Lower lobe of right lung (tissue), 2 donors: ENCODE results near the gene KRTAP12-3. TPM values are rescaled to one million over a fixed set of nuclear protein-coding genes. Genes with fewer than 3 reads are reported as not detected.

Source experiments
- ATAC-seq, 2 donors: fragments of 200-7000 bp; cut with Tn5 transposase; one replicate each; pipeline ENCODE4 v1.9.1; 2020 to 2022; ENCODE audit warnings: mild to moderate bottlenecking in 2 of 2, moderate library complexity in 2 of 2
- DNase-seq: peaks from one replicate; pipeline ENCODE4 v3.0.0-alpha.2; 2020
- H3K27ac ChIP-seq: fragments of 200-600 bp; one replicate; pipeline ENCODE4 v1.8.0; 2022
- H3K27me3 ChIP-seq: fragments of 200-600 bp; one replicate; pipeline ENCODE4 v1.8.0; 2022; ENCODE audit warnings: low read depth
- H3K36me3 ChIP-seq: fragments of 200-600 bp; one replicate; pipeline ENCODE4 v1.8.0; 2022; ENCODE audit warnings: mild to moderate bottlenecking
- H3K4me1 ChIP-seq: fragments of 200-600 bp; one replicate; pipeline ENCODE4 v1.8.0; 2022
- H3K4me3 ChIP-seq: fragments of 200-600 bp; one replicate; pipeline ENCODE4 v1.8.0; 2022; ENCODE audit warnings: mild to moderate bottlenecking
- H3K9me3 ChIP-seq: fragments of 200-600 bp; one replicate; pipeline ENCODE4 v1.8.0; 2022
- intact Hi-C: fragments of 100-400 bp; cut with DNase I; formaldehyde crosslinking; loops from one replicate; pipeline ENCODE4 v1.11.0; 2022
- total RNA-seq: library from RNA; stranded (reverse); fragmentation: NEBNext Ultra II Directional; extraction: Animal tissue kit (Norgen Biotek cat#: 25700); gene quantifications from one replicate; pipeline ENCODE4 v1.2.1, GENCODE V29; 2021
- TF ChIP-seq, protein P1 (sequence below): fragments of 200-600 bp; IDR thresholded peaks from one replicate; pipeline ENCODE4 v1.8.0; 2022; ENCODE audit warnings: antibody characterized with exemption, mild to moderate bottlenecking
- donor health status: DM: no; HTN: yes; CAD: no; lungs with severe emphysema.

The KRTAP12-3 gene
- total RNA-seq, 1 donor from 2014 or later = not detected

DNA sequence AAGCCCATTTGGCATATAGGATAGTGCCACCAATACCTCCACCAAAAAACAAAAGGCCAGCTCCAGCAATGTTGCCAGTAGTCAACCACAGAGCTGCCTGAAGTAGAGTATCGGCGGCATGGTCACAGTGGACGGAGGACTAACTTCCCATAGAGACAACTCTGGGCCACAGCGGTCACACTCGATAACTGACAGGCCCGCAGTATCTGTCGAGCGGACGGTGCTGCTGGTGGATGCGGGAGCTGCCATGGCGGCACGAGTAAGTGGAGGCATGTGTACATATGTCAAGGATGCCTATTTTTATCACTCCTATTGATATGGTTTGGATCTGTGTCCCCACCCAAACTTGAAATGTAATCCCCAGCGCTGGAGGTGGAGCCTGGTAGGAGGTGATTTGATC lies 20.1 kb downstream of the KRTAP12-3 start:
- no peak for DNase-seq
- Histone ChIP-seq H3K4me1 (no peaks in the 10 kb centered on the region), H3K36me3 (no peaks in the 10 kb centered on the region), H3K4me3 (no peak overlapping the region), H3K27me3 (no peaks in the 10 kb centered on the region), H3K27ac (no peak overlapping the region), H3K9me3 (peaks cover 6% of the 10 kb centered on the region)
- TF ChIP-seq, protein P1, sequence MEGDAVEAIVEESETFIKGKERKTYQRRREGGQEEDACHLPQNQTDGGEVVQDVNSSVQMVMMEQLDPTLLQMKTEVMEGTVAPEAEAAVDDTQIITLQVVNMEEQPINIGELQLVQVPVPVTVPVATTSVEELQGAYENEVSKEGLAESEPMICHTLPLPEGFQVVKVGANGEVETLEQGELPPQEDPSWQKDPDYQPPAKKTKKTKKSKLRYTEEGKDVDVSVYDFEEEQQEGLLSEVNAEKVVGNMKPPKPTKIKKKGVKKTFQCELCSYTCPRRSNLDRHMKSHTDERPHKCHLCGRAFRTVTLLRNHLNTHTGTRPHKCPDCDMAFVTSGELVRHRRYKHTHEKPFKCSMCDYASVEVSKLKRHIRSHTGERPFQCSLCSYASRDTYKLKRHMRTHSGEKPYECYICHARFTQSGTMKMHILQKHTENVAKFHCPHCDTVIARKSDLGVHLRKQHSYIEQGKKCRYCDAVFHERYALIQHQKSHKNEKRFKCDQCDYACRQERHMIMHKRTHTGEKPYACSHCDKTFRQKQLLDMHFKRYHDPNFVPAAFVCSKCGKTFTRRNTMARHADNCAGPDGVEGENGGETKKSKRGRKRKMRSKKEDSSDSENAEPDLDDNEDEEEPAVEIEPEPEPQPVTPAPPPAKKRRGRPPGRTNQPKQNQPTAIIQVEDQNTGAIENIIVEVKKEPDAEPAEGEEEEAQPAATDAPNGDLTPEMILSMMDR = no peak
- ATAC-seq = no peak
- intact Hi-C loops = no loop called here

DNA sequence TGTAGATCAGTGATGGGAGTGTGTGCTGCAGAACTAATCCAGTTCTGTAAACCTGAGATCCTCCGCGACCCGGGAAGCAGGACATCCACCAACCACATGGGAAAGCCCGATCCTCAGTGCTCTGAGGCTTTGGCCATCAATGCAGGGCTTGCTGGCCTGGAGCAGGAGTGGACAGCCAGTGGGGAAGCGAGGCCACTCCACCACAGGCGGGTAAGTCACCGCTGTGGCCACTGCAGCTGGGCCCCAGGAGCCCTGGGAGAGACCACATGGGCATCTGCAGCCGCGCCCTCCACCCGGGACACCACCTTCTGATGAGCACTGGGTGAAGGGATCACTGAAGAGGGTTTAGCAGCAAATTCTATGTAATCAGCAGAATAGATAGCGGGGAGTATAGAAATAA lies 23.4 kb downstream of the KRTAP12-3 start:
- H3K4me3 ChIP-seq = no peak overlapping the region
- H3K36me3 ChIP-seq = no peaks in the 10 kb centered on the region
- DNase-seq = no peak
- TF ChIP-seq, protein P1 = no peak
- H3K27ac ChIP-seq = no peak overlapping the region
- intact Hi-C loops = no loop called here
- no peaks in the 10 kb centered on the region for H3K4me1 ChIP-seq
- peaks cover under 1% of the 10 kb centered on the region for H3K27me3 ChIP-seq
- H3K9me3 ChIP-seq = no peaks in the 10 kb centered on the region
- no peak for ATAC-seq

DNA sequence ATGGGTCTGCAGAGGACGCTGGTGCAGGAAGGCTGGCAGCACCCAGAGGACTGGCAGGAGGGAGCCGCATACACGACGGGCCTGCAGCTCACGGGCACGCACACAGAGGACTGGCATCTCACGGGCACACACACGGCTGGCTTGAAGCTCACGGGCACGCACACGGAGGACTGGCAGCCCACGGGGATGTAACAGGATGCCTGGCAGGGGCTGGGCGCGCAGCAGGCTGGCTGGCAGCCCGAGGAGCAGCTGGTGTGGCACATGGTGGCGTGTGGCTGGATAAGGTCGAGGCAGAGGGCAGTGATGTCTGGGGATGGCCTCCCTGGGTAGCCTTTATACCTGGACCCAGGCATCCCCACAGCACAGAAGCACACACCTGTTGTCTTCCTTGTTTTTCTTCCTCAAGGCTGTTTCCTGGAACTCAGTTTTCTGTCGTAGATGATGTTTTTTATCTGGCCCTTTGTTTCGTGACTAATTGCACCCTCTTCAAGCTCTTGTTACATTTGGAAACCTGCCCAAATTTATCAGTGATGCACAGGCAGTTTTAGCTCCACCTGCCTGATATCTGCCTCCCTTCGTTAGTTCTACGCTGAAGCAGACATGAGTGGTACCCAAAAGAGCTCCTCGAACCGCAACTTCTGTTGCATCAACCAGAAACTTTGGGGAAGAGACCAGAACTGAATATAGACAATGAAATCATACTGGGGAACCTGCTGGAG lies 24.3 kb downstream of the KRTAP12-3 start, which contains the start of gene KRTAP12-1:
Gene KRTAP12-1 (minus strand): TSS at position 303 of the 719 bp plus-strand sequence. CDS start 40 bp downstream, at position 263.
- no peak within 1 kb of the TSS for H3K27ac ChIP-seq

DNA sequence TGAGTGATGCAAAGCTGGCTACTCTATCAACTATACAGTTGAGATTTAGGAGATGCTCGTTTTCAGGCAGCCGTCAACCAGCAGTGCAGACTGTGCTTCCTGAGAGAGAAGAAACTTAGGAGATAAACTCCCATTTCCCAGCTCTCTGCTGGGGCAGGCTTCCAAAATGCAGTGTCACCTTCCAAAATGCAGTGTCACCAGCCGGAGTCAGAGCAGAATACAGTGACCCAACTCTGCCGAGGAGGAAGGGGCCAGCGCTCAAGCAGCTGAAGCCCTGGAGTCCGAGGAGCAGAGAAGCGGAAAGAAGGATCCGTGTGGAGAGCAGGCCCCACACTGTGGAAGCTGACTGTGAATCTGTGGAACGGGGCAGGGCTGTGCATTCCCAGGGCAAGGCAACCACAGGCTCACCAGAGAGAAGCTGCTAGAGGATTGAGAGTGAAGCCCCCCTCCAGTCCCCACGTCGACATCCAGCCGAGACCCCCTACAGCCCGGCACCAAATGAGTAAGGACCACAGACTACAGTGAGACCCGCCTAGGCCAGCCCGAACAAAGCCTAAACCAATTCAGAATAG lies 24.9 kb downstream of the KRTAP12-3 start:
- ATAC-seq = no peak
- Histone ChIP-seq H3K27me3 (peaks cover 16% of the 10 kb centered on the region), H3K9me3 (no peaks in the 10 kb centered on the region), H3K4me3 (no peak overlapping the region), H3K27ac (no peak overlapping the region), H3K4me1 (no peaks in the 10 kb centered on the region), H3K36me3 (no peaks in the 10 kb centered on the region)
- DNase-seq = no peak
- intact Hi-C loops = no loop called here
- TF ChIP-seq, protein P1 = no peak

More for the DNA sequence above, 24.3 kb downstream of the KRTAP12-3 start, which contains the start of gene KRTAP12-1:
- Histone ChIP-seq H3K4me3 (no peak within 1 kb of the TSS), H3K27me3 (peaks cover 9% of the 10 kb centered on the region), H3K9me3 (no peaks in the 10 kb centered on the region), H3K36me3 (no peaks in the 10 kb centered on the region), H3K4me1 (no peaks in the 10 kb centered on the region)
- DNase-seq (no peak), ATAC-seq (no peak)
- intact Hi-C loops = no loop called here
- TF ChIP-seq, protein P1 = no peak

DNA sequence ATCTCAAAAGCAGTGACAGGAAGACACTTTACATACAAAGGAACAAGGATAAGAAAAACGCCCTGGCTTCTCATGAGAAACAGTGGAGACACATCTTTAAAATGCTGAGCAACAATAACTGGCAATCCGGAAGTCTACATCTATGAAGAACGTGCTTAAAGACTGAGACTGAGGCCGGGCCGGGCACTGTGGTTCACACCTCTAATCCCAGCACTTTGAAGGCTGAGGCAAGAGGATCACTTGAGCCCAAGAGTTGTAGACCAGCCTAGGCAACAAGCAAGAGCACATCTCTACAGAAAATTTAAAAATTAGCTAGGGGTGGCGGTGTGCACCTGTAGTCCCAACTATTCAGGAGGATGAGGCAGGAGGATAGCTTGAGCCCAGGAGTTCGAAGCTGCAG lies 26.3 kb downstream of the KRTAP12-3 start:
- no peak for ATAC-seq
- intact Hi-C loops = no loop called here
- Histone ChIP-seq H3K4me1 (no peaks in the 10 kb centered on the region), H3K9me3 (no peaks in the 10 kb centered on the region), H3K4me3 (no peak overlapping the region), H3K27ac (no peak overlapping the region), H3K27me3 (peaks cover 22% of the 10 kb centered on the region), H3K36me3 (no peaks in the 10 kb centered on the region)
- no peak for DNase-seq
- TF ChIP-seq, protein P1 = no peak
